HG03097 (cell line): ENCODE data around the gene CACNA1C.
"Not testable (repeated sequence)": the region's sequence is repeated elsewhere in the genome, so short reads cannot be mapped to it uniquely, and the experiment has no call there.

Source experiments
- ATAC-seq: cut with Tn5 transposase; IDR thresholded peaks from one replicate; pipeline ENCODE4 v1.9.1; 2021; ENCODE audit not compliant: unreplicated experiment, low FRiP score

Gene CACNA1C

GRCh38 chr12:2248087-2248900 is 195.5 kb downstream of the CACNA1C start:
- no peak for ATAC-seq

- ATAC-seq = no peak
Observed at GRCh38 chr12:2248901-2249381, 196.2 kb downstream of the CACNA1C start.

- ATAC-seq = no peak
Observed at GRCh38 chr12:2250797-2251196, 198.0 kb downstream of the CACNA1C start.

- ATAC-seq = no peak
Observed at GRCh38 chr12:2251526-2252209, 198.9 kb downstream of the CACNA1C start.

- ATAC-seq = no peak
Observed at GRCh38 chr12:2255311-2255710, 202.5 kb downstream of the CACNA1C start.

- ATAC-seq = not testable (repeated sequence)
Observed at GRCh38 chr12:2255731-2256130, 202.9 kb downstream of the CACNA1C start.

- ATAC-seq = no peak
Observed at GRCh38 chr12:2256453-2256852, 203.7 kb downstream of the CACNA1C start.

GRCh38 chr12:2256915-2257314 is 204.1 kb downstream of the CACNA1C start:
- ATAC-seq = no peak

- ATAC-seq = no peak
Observed at GRCh38 chr12:2258025-2258424, 205.2 kb downstream of the CACNA1C start.

GRCh38 chr12:2259369-2259768 is 206.6 kb downstream of the CACNA1C start:
- no peak for ATAC-seq

GRCh38 chr12:2260441-2260840 is 207.7 kb downstream of the CACNA1C start:
- no peak for ATAC-seq

GRCh38 chr12:2261708-2262107 is 208.9 kb downstream of the CACNA1C start:
- ATAC-seq = no peak

- no peak for ATAC-seq
Observed at GRCh38 chr12:2262449-2262848, 209.7 kb downstream of the CACNA1C start.

GRCh38 chr12:2263901-2264300 is 211.1 kb downstream of the CACNA1C start:
- ATAC-seq = no peak

GRCh38 chr12:2264651-2265232 is 212.0 kb downstream of the CACNA1C start:
- ATAC-seq = no peak

- no peak for ATAC-seq
Observed at GRCh38 chr12:2265461-2266167, 212.8 kb downstream of the CACNA1C start.

GRCh38 chr12:2266666-2267620 is 214.2 kb downstream of the CACNA1C start:
- no peak for ATAC-seq

- ATAC-seq = no peak
Observed at GRCh38 chr12:2267703-2268470, 215.1 kb downstream of the CACNA1C start.
